ACHN (cell line): Measurements from ENCODE around the gene TAS2R60.
A peak's percentile ranks its signal among the peaks of the same experiment; 100 is the strongest.
"Not testable (repeated sequence)": the region's sequence is repeated elsewhere in the genome, so short reads cannot be mapped to it uniquely, and the experiment has no call there.

Source experiments
- DNase-seq: peaks from one replicate; pipeline ENCODE4 v3.0.0-alpha.2; 2015
- in situ Hi-C: cut with HindIII; loops from 2 replicates; pipeline ENCODE4 v1.10.0; 2017; ENCODE audit warnings: low sequenced_read_pairs, low pct_ligation_motif_present, low pct_unique_long_range_greater_than_20kb

The TAS2R60 gene

DNA sequence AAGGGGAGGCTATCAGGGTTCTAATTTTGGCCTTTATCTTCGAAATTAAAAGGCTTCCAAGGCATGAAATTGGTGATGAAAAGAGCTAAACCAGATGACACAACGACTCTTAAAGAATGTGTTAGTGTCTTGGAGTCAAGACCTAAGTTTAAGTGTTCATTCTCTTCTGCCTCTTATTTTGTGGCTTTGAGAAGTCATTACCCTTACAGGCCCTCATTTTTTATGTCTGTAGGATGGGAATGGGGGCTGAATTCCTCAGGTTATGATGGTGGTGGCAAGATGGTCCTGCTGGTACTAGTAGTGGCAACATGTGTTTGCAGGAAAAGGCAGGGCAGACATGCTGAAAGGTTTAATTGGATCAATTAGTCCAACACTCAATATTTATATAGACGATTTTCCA is 15.4 kb downstream of the TAS2R60 start:
- in situ Hi-C loops: no loop called here

DNA sequence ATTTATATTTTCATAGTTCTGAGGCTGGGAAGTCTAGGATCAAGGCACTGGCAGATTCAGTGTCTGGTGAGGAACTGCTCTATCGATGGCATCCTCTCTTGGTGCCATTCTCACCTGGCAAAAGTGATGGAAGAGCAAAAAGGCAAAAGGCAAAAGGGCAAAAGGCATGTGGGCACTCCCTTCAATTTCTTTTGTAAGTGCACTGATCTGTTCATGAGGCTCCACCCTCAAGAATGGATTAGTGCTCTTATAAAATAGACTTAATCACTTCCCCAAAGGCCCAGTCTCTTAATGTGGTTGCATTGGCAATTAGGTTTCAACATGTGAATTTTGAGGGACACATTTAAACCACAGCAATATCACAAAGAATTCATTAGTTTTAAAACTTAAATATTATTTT is 16.1 kb downstream of the TAS2R60 start:
- DNase-seq: no peak
- in situ Hi-C loops: no loop called here

More for the DNA sequence above, 15.4 kb downstream of the TAS2R60 start:
- no peak for DNase-seq

DNA sequence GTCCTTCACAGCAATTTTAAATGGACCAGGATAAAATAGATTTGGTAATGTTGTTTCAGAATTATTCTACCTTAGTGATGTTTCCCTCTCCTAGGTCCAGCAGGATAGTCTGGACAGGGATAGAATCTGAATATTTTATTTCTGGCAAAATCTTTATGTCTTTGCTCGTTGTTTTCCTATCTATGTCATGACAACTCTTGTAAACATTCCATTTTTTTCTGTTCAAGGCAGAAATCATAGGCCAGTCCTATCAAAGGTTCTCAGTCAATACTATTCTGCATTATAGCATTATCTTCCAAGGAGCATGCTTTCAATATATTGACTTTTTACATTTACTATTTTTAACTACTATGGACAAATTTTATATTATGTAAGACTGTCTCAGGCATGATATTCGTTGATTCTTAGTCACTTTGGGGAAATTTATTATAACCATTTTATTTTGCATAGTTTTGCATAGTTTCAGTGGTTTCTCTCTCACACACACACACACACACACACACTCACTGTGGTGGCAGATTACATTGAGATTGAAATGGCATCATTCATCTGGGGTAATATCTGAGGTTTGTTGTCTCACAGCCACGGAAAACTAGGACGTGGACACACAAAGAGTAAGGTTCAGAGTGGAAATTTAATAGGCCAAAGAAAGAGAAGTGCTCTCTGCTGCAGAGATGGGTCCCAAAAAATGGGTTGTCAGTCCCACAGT is 17.2 kb downstream of the TAS2R60 start:
- DNase-seq: no peak
- in situ Hi-C loops: no loop called here

DNA sequence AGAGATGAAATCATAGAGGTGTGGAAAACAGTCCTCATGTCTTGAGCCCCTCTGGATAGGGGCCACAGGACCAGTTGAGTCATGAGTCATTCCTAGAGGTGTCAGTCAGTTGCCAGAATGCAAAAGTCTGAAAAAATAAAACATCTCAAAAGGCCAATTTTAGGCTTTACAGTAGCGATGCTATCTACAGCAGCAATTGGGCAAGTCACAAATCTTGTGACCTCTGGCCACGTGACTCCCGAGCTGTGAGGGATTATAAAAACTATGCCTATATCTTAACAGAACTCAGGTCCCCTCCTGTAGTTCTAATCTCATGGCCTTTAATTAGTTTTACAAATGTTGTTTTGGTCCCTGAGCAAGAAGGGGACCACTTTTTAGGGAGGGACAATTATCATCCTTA is 18.8 kb downstream of the TAS2R60 start:
- in situ Hi-C loops: no loop called here
- DNase-seq: no peak

DNA sequence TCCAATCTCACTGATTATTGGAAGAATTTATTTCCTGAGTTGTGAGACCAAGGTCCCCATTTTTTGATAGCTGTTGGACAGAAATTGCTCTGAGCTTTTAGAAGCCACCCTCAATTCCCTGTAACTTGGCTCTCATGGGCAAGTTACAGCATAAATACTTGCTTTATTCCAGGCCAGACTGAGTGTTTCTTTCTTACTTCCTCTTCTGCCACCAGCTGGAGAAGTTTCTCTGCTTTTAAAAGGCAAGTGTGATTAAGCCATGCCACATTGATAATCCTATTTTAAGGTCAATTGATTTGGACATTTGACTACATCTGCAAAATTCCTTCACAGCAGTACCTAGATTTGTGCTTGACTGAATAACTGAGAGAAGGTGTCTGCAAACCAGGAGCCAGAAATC is 20.3 kb downstream of the TAS2R60 start:
- in situ Hi-C loops: no loop called here
- DNase-seq: no peak

DNA sequence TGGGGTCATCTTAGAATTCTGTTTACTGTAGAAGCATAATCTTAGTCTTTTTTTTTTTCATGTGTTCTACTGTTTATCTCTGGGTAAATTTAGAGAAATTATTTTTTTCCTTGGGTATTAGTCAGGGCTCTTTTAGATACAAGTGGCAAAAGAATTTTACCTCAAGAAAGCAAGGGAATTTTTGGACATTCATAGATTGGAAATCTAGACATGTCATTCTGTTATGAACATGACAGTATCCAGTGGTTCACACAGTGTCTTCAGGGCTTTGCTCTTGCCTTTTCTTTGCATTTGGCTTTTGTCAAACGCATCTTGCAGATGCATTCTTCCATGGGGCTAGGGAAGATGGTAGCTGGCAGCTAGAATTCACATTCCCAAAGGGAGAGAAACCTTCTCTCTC is 20.7 kb downstream of the TAS2R60 start:
- no peak for DNase-seq
- in situ Hi-C loops: no loop called here

DNA sequence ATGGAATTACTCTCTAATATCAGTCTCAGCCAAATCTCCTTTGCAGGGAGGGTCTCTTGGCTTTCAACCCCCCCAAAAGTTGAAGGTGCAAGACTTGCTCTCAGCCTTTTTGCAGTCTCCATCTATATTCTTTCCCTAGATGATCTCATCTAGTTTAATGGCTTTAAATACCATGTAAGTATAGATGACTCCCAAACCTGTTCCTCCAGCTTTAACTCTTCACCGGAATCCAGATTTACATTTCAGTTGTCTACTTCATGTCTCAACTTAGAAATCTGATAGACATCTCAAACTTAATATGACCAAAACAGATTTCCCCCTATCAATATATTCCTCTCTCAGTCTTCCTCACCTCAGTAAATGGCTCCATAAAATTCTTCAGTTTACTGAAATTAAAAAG is 24.5 kb downstream of the TAS2R60 start:
- DNase-seq: no peak
- in situ Hi-C loops: no loop called here

DNA sequence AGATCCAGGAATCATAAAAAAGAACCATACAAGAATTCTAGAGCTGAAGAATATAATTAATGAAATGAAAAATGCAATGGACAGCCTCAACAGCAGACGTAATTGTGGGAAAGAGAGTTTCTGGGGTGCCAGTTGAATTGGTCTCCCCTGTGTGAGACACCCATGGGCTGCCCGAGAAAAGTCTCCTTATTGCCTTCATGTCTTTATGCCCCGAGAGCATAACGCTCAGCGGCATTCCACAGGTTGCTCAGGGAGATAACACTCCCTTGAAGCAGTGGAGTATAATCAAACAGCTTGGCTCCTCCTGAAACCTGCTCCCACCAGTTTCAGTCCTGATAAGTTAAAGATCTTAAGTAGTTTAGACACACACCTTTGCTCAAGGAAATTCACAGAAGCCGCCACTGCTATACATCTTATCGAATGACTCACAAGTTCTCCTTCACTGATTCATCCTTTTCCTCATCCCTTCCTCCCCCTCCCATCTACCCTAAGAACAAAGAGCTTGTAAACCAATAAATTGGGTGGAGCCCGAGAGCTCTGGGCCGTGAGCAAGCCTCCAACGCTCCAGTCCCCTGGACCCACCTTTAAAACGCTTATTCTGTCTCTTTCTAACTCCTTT is 28.9 kb downstream of the TAS2R60 start:
- in situ Hi-C loops, DNase-seq: not testable (repeated sequence)

DNA sequence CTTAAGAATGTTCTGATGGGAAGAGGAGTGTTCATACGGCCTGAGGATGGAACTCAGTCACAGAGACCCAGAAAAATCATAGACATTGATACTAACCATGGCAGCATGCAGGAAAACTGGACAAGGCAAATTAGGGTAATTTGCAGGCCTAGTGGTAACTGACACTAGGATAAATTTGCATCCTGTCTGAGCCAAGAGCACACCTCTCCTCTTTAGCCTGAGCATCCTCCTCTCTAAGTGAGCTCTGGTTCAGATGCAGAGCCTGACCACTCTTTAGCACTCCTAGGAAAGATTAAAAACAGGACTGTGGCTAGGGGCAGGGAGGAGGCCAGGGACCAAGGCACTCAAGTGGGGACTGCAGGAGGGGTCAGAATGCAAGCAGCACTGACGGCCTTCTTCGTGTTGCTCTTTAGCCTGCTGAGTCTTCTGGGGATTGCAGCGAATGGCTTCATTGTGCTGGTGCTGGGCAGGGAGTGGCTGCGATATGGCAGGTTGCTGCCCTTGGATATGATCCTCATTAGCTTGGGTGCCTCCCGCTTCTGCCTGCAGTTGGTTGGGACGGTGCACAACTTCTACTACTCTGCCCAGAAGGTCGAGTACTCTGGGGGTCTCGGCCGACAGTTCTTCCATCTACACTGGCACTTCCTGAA is 34.4 kb downstream of the TAS2R60 start, which contains the start of gene TAS2R41:
TAS2R41 (plus strand) TSS at position 373 of the 650 bp plus-strand sequence; CDS start at position 373, 0 bp downstream.
- in situ Hi-C loops: no loop called here
- no peak for DNase-seq

DNA sequence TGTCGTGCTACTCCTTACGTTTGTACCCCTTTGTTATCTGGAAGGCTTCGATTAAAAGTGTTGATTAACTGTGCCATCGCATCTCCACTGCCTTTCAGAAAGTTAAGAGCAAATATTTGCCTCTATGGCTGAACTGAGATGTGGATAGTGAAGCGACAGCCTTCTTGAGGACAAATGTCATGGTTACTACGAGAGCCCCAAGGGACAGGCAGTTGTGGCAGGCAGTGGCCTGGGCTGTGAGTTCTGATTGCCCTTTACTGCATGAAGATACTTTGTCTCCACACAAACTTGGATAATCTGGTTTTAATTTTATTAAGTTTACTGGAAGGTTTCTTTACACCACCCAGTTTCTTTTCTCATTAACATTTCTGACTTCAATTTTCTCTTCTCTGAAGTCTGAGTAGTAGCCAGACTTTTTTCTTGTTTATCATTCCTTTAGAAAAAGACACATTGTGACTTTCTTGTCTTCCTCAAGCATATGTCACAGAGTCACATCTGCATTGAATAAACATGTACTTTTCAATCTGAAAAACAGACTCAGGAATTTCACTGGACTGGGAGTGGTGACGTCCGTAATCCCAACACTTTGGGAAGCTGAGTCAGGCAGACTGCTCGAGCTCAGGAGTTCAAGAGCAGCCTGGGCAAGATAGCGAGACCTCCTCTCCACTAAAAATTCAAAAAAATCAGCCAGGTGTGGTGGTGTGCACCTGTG is 36.0 kb downstream of the TAS2R60 start:
- in situ Hi-C loops: no loop called here

DNA sequence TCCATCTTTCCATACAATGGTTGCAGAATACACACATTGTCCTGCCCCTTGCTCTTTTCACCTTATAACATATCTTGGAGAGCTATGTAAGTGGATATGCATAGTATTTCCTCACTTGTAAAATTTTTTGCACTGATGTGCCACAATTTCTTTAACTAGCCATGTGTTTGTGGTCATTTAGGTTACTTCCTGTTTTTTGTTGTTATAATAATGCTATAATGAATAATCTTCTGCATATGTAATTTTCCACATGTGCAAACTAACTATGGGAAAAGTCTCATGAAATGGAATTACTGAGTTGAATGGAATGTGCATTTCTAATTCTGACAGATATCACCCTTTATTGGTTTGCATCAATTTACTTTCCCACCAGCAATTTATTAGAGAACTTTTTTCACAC is 37.2 kb downstream of the TAS2R60 start:
- no peak for DNase-seq
- in situ Hi-C loops: no loop called here

More for the DNA sequence above, 36.0 kb downstream of the TAS2R60 start:
- DNase-seq: no peak

DNA sequence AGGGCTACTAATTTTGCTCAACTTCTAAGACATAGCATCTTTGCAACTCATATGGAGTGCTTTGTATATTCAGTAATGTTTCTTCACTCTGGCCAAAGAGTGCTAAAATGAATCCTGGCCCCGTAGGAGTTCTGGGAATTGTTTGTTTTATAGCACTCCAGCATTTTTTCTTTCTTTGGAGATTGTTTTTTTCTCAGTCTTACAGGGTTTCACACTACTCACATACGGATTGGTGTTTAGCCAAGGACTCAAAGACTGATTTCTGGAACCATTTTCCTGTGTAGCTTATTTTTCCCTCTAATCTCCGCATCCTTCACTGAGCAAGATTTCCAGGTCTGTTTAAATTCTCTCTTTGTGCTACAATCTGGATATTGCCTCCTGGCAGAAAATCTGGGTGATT is 40.9 kb downstream of the TAS2R60 start:
- DNase-seq: no peak
- in situ Hi-C loops: no loop called here

DNA sequence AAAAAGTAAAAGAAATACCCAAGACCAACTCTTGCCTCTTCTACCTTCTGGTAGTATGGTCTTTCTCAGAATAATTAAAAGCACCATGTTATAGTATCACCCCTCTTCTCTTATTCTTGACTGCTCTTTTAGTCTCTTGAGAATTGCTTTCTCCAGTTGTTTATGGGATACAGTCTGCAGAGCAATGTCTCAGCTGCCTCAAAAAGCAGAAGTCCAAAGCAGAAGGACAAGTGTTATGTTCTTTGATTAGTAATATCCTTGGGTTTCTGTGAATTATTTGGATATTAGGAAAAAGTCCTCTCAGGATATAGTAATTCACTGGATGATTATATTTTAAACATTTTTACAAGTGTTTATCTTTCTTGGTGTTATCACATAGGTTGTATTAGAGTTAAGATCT is 41.8 kb downstream of the TAS2R60 start:
- DNase-seq: no peak
- in situ Hi-C loops: no loop called here

DNA sequence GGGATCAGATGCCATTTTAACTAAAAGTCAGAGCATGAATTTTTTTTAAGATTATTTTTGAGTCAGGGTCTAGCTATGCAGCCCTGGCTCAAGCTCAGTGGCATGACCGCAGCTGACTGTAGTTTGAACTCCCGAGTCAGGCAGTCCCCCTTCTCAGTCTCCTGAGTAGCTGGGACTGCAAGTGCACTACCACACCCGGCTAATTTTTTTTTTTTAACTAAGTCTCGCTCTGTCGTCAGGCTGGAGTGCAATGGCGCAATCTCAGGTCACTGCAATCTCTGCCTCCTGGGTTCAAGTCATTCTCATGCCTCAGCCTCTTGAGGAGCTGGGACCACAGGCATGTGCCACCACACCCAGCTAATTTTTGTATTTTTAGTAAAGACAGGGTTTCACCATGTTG is 42.2 kb downstream of the TAS2R60 start:
- in situ Hi-C loops: no loop called here
- DNase-seq: no peak

DNA sequence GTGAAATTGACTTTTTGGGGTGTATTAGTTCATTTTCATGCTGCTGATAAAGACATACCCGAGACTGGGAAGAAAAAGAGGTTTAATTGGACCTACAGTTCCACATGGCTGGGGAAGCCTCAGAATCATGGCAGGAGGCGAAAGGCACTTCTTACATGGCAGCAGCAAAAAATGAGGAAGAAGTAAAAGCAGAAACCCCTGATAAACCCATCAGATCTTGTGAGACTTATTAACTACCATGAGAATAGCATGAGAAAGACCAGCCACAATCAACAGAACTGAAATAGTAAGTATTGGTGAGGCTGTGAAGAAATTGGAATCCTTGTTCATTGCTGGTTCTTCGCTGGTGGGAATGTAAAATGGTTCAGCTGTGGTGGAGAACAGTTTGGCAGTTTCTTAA is 43.0 kb downstream of the TAS2R60 start:
- DNase-seq, in situ Hi-C loops: not testable (repeated sequence)

DNA sequence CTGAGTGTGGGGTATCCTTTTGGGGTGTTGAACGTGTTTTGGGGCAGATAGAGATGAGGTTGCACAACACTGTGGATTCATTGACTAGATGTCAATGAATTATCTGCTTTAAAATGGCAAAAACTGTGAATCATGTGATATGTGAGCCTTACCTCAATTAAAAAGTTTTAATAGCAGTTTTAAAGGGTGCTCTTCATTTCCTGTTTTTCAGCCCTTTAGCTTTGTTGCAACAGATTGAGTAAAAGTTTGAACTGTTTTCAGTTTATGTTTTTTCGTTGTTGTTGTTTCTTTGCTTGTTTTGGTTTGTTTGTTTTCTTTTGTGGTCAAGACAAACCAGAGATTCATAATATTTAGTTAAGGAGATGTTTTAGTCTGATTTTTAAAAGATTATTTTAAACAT is 43.8 kb downstream of the TAS2R60 start:
- in situ Hi-C loops: no loop called here
- DNase-seq: no peak

DNA sequence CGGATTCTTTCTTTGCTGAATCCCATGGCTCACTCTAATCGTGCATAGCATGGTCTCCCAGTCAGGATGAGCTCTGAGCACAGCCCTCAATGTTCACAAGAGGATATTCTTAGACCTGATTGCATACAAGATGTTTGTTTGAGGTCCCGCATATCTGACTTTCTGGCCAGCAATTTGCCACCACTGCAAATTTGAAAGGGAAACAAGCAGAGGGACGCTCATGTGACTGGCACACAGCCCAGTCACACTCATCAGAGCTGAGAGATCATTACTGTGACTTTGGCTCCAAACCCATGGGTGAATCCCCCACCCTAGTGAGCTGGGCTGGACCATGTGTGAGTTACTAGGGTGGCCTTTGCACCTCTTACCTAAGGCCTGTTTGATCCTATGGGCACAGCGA is 44.3 kb downstream of the TAS2R60 start:
- in situ Hi-C loops: no loop called here
- no peak for DNase-seq

DNA sequence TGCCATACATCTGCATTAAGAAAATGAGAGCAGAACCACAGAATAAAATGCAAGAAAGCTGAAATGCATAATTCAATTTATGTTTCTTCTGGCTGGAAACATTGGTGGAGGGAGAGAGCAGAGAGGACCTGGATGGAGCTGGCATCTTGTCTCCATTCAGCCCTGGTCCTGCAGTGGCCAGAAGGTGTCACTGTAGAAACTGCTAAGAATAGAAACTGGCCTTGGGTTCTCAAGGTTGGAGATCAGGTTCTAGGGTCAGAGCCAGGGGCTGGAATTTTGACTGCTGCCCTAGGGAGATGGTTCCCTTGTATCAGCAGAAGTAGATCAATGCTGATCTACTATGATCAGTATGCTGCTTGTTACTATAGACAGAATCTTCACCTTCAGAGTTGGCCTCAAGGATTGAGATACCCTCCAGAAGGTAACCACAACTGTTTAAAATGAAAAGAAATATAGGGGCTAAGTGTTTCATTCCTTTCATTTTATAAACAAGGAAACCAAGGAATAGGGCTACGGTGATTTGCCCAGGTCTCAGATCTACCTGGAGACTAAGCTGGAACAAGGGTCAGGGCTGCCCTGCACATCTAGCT is 47.6 kb downstream of the TAS2R60 start:
- DNase-seq: peak; percentile 51
- in situ Hi-C loops: no loop called here

DNA sequence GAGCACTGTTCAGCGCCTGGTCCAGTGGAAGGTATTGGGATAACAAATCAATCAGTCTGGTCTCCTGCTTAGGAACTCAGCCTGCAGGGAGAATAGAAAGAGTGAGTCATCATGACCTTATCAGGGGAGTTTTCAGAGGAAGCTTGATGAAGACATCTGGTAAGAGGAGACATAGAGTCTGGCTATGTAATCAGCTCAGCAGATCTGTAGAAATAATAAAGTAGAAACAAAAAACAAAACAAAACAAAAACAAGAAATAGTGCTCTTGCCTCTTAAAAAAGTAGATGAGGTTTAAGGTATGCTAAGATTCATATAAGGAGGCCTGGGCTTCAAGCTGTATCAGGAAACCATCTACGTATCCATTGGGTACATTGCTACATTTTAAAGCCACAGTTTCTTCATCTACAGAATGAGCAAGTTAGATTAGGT is 48.8 kb downstream of the TAS2R60 start:
- in situ Hi-C loops: no loop called here
- DNase-seq: no peak
